ENCODE data around the gene ERRFI1.

The ERRFI1 gene

GRCh38 chr1:7985851-7986612 lies 40.1 kb downstream of the ERRFI1 start:
- H3K9ac ChIP-seq (ENCODE audit: low read depth, low read length) = no peak overlapping the region
- TF ChIP-seq CTCF (IDR thresholded peaks at IDR 0.05; ENCODE audit: borderline replicate concordance, extremely low read depth, low read length, poor library complexity, severe bottlenecking) = no peak
- TF ChIP-seq EZH2 (IDR thresholded peaks at IDR 0.05; ENCODE audit: borderline replicate concordance, low read depth, low read length, severe bottlenecking) = no peak
- no peaks in the 10 kb centered on the region for H3K79me2 ChIP-seq (ENCODE audit: insufficient read depth, low read length)
- no peak overlapping the region for H3K27ac ChIP-seq (ENCODE audit: low read length)
- DNase-seq (no peak), ATAC-seq (ENCODE audit: insufficient read depth, low read depth) (no peak)
- peaks cover 62% of the 10 kb centered on the region for H3K36me3 ChIP-seq (ENCODE audit: insufficient read depth, low read length)
- no peak overlapping the region for H3K4me3 ChIP-seq (ENCODE audit: low read depth in 1 of 2, low read length in 2 of 2)
- H4K20me1 ChIP-seq (ENCODE audit: insufficient read depth, low read length) = peaks cover 17% of the 10 kb centered on the region; the same call in 1 of the 2 replicates
- H3K9me3 ChIP-seq (ENCODE audit: insufficient read depth, low read length, severe bottlenecking) = no peaks in the 10 kb centered on the region
- H3K4me2 ChIP-seq (ENCODE audit: insufficient read depth, low read length) = no peak overlapping the region
- H3K27me3 ChIP-seq (ENCODE audit: insufficient read depth, low read length, poor library complexity) = no peaks in the 10 kb centered on the region
- no peak overlapping the region for H2AFZ ChIP-seq (ENCODE audit: low read depth, low read length)
- H3K4me1 ChIP-seq (ENCODE audit: insufficient read depth, low read length) = no peaks in the 10 kb centered on the region

GRCh38 chr1:7984811-7985210 lies 41.3 kb downstream of the ERRFI1 start:
- peaks cover 64% of the 10 kb centered on the region for H3K36me3 ChIP-seq (ENCODE audit: insufficient read depth, low read length)
- no peak overlapping the region for H2AFZ ChIP-seq (ENCODE audit: low read depth, low read length)
- no peak for ATAC-seq (ENCODE audit: insufficient read depth, low read depth)
- no peaks in the 10 kb centered on the region for H3K79me2 ChIP-seq (ENCODE audit: insufficient read depth, low read length)
- H3K9ac ChIP-seq (ENCODE audit: low read depth, low read length) = no peak overlapping the region
- no peaks in the 10 kb centered on the region for H3K27me3 ChIP-seq (ENCODE audit: insufficient read depth, low read length, poor library complexity)
- H4K20me1 ChIP-seq (ENCODE audit: insufficient read depth, low read length) = peaks cover 21% of the 10 kb centered on the region; the same call in 1 of the 2 replicates
- H3K9me3 ChIP-seq (ENCODE audit: insufficient read depth, low read length, severe bottlenecking) = no peaks in the 10 kb centered on the region
- H3K27ac ChIP-seq (ENCODE audit: low read length) = no peak overlapping the region
- no peak overlapping the region for H3K4me3 ChIP-seq (ENCODE audit: low read depth in 1 of 2, low read length in 2 of 2)
- TF ChIP-seq EZH2 (IDR thresholded peaks at IDR 0.05; ENCODE audit: borderline replicate concordance, low read depth, low read length, severe bottlenecking) (no peak), CTCF (IDR thresholded peaks at IDR 0.05; ENCODE audit: borderline replicate concordance, extremely low read depth, low read length, poor library complexity, severe bottlenecking) (no peak)
- H3K4me2 ChIP-seq (ENCODE audit: insufficient read depth, low read length) = no peak overlapping the region
- no peaks in the 10 kb centered on the region for H3K4me1 ChIP-seq (ENCODE audit: insufficient read depth, low read length)
- DNase-seq = no peak

GRCh38 chr1:7983086-7983778 lies 42.9 kb downstream of the ERRFI1 start:
- no peak for ATAC-seq (ENCODE audit: insufficient read depth, low read depth)
- no peaks in the 10 kb centered on the region for H3K4me1 ChIP-seq (ENCODE audit: insufficient read depth, low read length)
- H3K79me2 ChIP-seq (ENCODE audit: insufficient read depth, low read length) = peaks cover 2% of the 10 kb centered on the region; the same call in 1 of the 2 replicates
- H3K9me3 ChIP-seq (ENCODE audit: insufficient read depth, low read length, severe bottlenecking) = no peaks in the 10 kb centered on the region
- no peak overlapping the region for H2AFZ ChIP-seq (ENCODE audit: low read depth, low read length)
- H3K27ac ChIP-seq (ENCODE audit: low read length) = no peak overlapping the region
- H3K4me3 ChIP-seq (ENCODE audit: low read depth in 1 of 2, low read length in 2 of 2) = no peak overlapping the region
- peaks cover 21% of the 10 kb centered on the region; the same call in 1 of the 2 replicates for H4K20me1 ChIP-seq (ENCODE audit: insufficient read depth, low read length)
- DNase-seq = no peak
- H3K36me3 ChIP-seq (ENCODE audit: insufficient read depth, low read length) = peaks cover 80% of the 10 kb centered on the region
- no peak for TF ChIP-seq CTCF (IDR thresholded peaks at IDR 0.05; ENCODE audit: borderline replicate concordance, extremely low read depth, low read length, poor library complexity, severe bottlenecking)
- no peak for TF ChIP-seq EZH2 (IDR thresholded peaks at IDR 0.05; ENCODE audit: borderline replicate concordance, low read depth, low read length, severe bottlenecking)
- no peak overlapping the region for H3K9ac ChIP-seq (ENCODE audit: low read depth, low read length)
- H3K4me2 ChIP-seq (ENCODE audit: insufficient read depth, low read length) = no peak overlapping the region
- no peaks in the 10 kb centered on the region for H3K27me3 ChIP-seq (ENCODE audit: insufficient read depth, low read length, poor library complexity)

Data from DND-41 (cell line).